ENCODE measurements around the gene ARG2. TPM values are rescaled to one million over a fixed set of nuclear protein-coding genes. Genes with fewer than 3 reads are reported as not detected.

The ARG2 gene
- total and polyA plus RNA-seq, 7 donors, result 1.3 to 133 (median 13.4) TPM

- no peak for ATAC-seq
- no peaks in the 10 kb centered on the region for H3K9me3 ChIP-seq
- H3K4me1 ChIP-seq, result no peaks in the 10 kb centered on the region
- DNase-seq, result no peak
- no peaks in the 10 kb centered on the region for H3K27me3 ChIP-seq (ENCODE audit: insufficient read depth in 3 of 3, low read length in 2 of 3)
- H3K36me3 ChIP-seq (ENCODE audit: insufficient read depth in 1 of 2, low read depth in 1 of 2), result peaks cover 0 to 18% of the 10 kb centered on the region in 2 donors
- intact Hi-C loops (cut with DNase I), result no loop called here
- TF ChIP-seq CTCF (IDR thresholded peaks at IDR 0.05), result no peak
- no peak overlapping the region for H3K4me3 ChIP-seq
- 78 to 86% (median 83%) methylated on average over 9 of the region's 9 CpGs for WGBS, 3 donors
- H3K27ac ChIP-seq, result no peak overlapping the region
These were observed 44.0 kb upstream of the ARG2 start for GRCh38 chr14:67575684-67576083.

- WGBS, 3 donors, result 89 to 96% (median 92%) methylated on average over 7 of the region's 7 CpGs
- Histone ChIP-seq H3K9me3 (no peaks in the 10 kb centered on the region), H3K27ac (no peak overlapping the region), H3K36me3 (ENCODE audit: insufficient read depth in 1 of 2, low read depth in 1 of 2) (peaks cover 0 to 21% of the 10 kb centered on the region in 2 donors), H3K4me1 (no peaks in the 10 kb centered on the region), H3K4me3 (no peak overlapping the region), H3K27me3 (ENCODE audit: insufficient read depth in 3 of 3, low read length in 2 of 3) (no peaks in the 10 kb centered on the region)
- ATAC-seq, result no peak
- DNase-seq, result no peak
- no peak for TF ChIP-seq CTCF (IDR thresholded peaks at IDR 0.05)
- intact Hi-C loops (cut with DNase I), result no loop called here
These were observed 43.3 kb upstream of the ARG2 start for GRCh38 chr14:67576216-67576955.

GRCh38 chr14:67577181-67577808 is 42.4 kb upstream of the ARG2 start:
- no peak overlapping the region for H3K4me3 ChIP-seq
- TF ChIP-seq CTCF (IDR thresholded peaks at IDR 0.05), result no peak
- intact Hi-C loops (cut with DNase I), result no loop called here
- H3K36me3 ChIP-seq (ENCODE audit: insufficient read depth in 1 of 2, low read depth in 1 of 2), result peaks cover 0 to 24% of the 10 kb centered on the region in 2 donors
- H3K27me3 ChIP-seq (ENCODE audit: insufficient read depth in 3 of 3, low read length in 2 of 3), result no peaks in the 10 kb centered on the region
- DNase-seq (no peak), ATAC-seq (no peak)
- H3K9me3 ChIP-seq, result no peaks in the 10 kb centered on the region
- H3K4me1 ChIP-seq, result no peaks in the 10 kb centered on the region
- no peak overlapping the region for H3K27ac ChIP-seq
- 82 to 87% (median 83%) methylated on average over 13 of the region's 13 CpGs for WGBS, 3 donors

- Histone ChIP-seq H3K27me3 (ENCODE audit: insufficient read depth in 3 of 3, low read length in 2 of 3) (no peaks in the 10 kb centered on the region), H3K9me3 (no peaks in the 10 kb centered on the region), H3K27ac (no peak overlapping the region), H3K4me1 (no peaks in the 10 kb centered on the region), H3K36me3 (ENCODE audit: insufficient read depth in 1 of 2, low read depth in 1 of 2) (peaks cover 0 to 26% of the 10 kb centered on the region in 2 donors), H3K4me3 (no peak overlapping the region)
- intact Hi-C loops (cut with DNase I), result no loop called here
- no peak for TF ChIP-seq CTCF (IDR thresholded peaks at IDR 0.05)
- no peak for ATAC-seq
- WGBS, 3 donors, result 81 to 84% (median 81%) methylated on average over 16 of the region's 16 CpGs
- DNase-seq, result no peak
These were observed 41.6 kb upstream of the ARG2 start for GRCh38 chr14:67577909-67578749.
